Activated naive CD8-positive, alpha-beta T cell treated with anti-CD3 and anti-CD28 coated beads, Interleukin-2, amount 50 U/mL, for 24 hours (primary cell): ENCODE measurements around the gene NETO2.

Experiments used
- ATAC-seq: fragments of 150-1000 bp; cut with Tn5 transposase; one replicate; pipeline ENCODE4 v1.10.0; 2021
- DNase-seq: peaks from one replicate; pipeline ENCODE4 v3.0.0; 2021
- H3K27ac Mint-ChIP-seq: one replicate; pipeline ENCODE4 v1.8.0; 2021; ENCODE audit warnings: mild to moderate bottlenecking, mixed read lengths
- H3K27me3 Mint-ChIP-seq: one replicate; pipeline ENCODE4 v1.8.0; 2021; ENCODE audit warnings: mixed read lengths
- H3K36me3 Mint-ChIP-seq: one replicate; pipeline ENCODE4 v1.8.0; 2021; ENCODE audit warnings: low read depth, mixed read lengths
- H3K4me1 Mint-ChIP-seq: one replicate; pipeline ENCODE4 v1.8.0; 2021; ENCODE audit warnings: mixed read lengths
- H3K4me3 Mint-ChIP-seq: one replicate; pipeline ENCODE4 v1.8.0; 2021; ENCODE audit warnings: mild to moderate bottlenecking, moderate library complexity, mixed read lengths
- H3K9me3 Mint-ChIP-seq: one replicate; pipeline ENCODE4 v1.8.0; 2021; ENCODE audit warnings: mixed read lengths

NETO2 gene

GRCh38 chr16:47051031-47051430 lies 92.7 kb downstream of the NETO2 start:
- DNase-seq: no peak
- H3K4me3 Mint-ChIP-seq: no peak overlapping the region
- H3K9me3 Mint-ChIP-seq: no peaks in the 10 kb centered on the region
- H3K27me3 Mint-ChIP-seq: no peaks in the 10 kb centered on the region
- no peaks in the 10 kb centered on the region for H3K36me3 Mint-ChIP-seq
- ATAC-seq: no peak
- peaks cover 2% of the 10 kb centered on the region for H3K4me1 Mint-ChIP-seq
- H3K27ac Mint-ChIP-seq: no peak overlapping the region

GRCh38 chr16:47049901-47050583 lies 93.7 kb downstream of the NETO2 start:
- H3K9me3 Mint-ChIP-seq: no peaks in the 10 kb centered on the region
- H3K4me1 Mint-ChIP-seq: peaks cover 11% of the 10 kb centered on the region
- no peaks in the 10 kb centered on the region for H3K27me3 Mint-ChIP-seq
- ATAC-seq (no peak), DNase-seq (no peak)
- H3K36me3 Mint-ChIP-seq: no peaks in the 10 kb centered on the region
- no peak overlapping the region for H3K27ac Mint-ChIP-seq
- H3K4me3 Mint-ChIP-seq: no peak overlapping the region

GRCh38 chr16:47047524-47048203 lies 96.1 kb downstream of the NETO2 start:
- Mint-ChIP-seq H3K27me3 (no peaks in the 10 kb centered on the region), H3K9me3 (no peaks in the 10 kb centered on the region), H3K4me3 (no peak overlapping the region), H3K36me3 (no peaks in the 10 kb centered on the region), H3K27ac (no peak overlapping the region), H3K4me1 (peaks cover 14% of the 10 kb centered on the region)
- DNase-seq: no peak
- no peak for ATAC-seq

DNA sequence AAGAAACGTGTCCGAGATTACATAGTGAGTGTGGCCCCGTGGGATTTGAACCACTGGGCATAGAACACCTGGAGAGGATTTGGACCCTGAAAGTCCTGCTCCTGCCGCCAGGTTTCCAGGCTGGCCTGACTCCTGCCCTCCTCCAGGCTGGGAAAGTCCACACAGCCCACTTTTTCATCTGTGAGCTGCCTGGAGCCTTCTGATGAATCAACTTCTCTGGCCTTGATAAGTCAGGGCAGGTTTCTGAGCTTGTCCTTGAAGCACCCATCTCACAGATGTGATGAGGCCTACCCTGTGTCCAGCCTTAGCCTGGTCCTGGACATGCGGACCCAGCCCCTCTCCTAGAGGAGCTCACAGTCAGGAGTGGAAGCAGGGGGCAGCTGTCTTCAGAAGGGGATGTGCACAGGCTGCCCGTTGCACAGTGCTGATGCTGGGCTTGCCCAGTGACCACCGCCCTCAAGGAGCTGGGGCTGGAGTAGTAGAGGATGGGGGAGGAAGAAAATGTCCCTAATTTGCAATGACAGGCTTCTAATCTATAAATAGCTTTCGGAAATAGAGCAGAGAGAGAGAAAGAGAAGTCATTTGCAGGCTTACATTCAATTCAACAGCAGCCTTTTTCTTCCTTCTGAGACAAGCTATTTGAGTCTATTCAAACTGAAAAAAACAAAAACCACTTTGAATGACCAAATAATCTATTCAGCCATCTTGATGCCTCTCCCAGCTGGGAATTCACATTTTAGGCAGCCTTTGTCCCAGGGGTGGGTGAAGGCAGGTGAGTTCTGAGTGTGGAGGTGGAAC lies 96.8 kb downstream of the NETO2 start:
- Mint-ChIP-seq H3K4me1 (peaks cover 15% of the 10 kb centered on the region), H3K36me3 (no peaks in the 10 kb centered on the region), H3K9me3 (no peaks in the 10 kb centered on the region), H3K27me3 (peaks cover 2% of the 10 kb centered on the region), H3K27ac (no peak overlapping the region), H3K4me3 (no peak overlapping the region)
- DNase-seq: no peak
- ATAC-seq: no peak

DNA sequence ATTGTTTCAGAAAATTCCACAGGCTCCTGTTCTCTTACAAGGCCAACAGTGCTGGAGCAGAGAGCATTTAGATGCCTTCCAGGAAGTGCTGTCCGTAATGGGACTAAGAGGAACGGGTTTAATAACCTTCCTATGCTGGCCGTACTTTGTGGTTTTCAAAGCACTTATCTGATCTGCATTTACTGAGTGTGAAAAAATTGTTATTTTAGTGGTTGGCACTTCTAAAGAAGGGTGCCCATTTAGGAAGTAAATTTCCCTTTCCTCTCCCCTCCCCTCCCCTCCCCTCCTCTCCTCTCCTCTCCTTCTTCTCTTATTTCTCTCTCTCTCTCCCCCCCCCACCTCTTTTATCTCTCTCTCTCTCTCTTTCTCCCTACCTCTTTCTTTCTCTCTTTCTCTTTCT lies 98.3 kb downstream of the NETO2 start:
- no peaks in the 10 kb centered on the region for H3K9me3 Mint-ChIP-seq
- peaks cover 15% of the 10 kb centered on the region for H3K4me1 Mint-ChIP-seq
- no peak overlapping the region for H3K27ac Mint-ChIP-seq
- H3K36me3 Mint-ChIP-seq: no peaks in the 10 kb centered on the region
- ATAC-seq (no peak), DNase-seq (no peak)
- H3K4me3 Mint-ChIP-seq: no peak overlapping the region
- peaks cover 2% of the 10 kb centered on the region for H3K27me3 Mint-ChIP-seq

DNA sequence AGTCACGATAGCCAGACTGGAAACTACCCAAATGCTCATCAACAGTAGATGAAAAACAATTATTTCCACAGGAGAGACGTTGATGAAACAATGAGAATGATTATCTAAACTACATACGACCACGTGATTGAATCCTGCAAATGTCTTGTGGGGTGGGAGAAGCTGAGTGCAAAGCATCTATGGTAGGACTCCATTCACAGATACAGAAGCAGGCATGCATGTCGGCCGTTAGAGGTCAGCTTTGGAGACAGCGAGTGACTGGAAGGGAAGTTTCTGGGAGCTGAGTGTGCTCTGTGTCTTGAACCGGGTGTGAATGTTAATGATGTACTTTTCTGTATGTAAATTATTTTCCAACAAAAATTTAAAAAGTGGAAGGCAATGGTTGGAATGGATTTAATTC lies 98.7 kb downstream of the NETO2 start:
- no peaks in the 10 kb centered on the region for H3K36me3 Mint-ChIP-seq
- H3K27ac Mint-ChIP-seq: no peak overlapping the region
- no peaks in the 10 kb centered on the region for H3K9me3 Mint-ChIP-seq
- no peak overlapping the region for H3K4me3 Mint-ChIP-seq
- peaks cover 15% of the 10 kb centered on the region for H3K4me1 Mint-ChIP-seq
- H3K27me3 Mint-ChIP-seq: peaks cover 2% of the 10 kb centered on the region
- peak; percentile 20 for ATAC-seq
- DNase-seq: no peak

DNA sequence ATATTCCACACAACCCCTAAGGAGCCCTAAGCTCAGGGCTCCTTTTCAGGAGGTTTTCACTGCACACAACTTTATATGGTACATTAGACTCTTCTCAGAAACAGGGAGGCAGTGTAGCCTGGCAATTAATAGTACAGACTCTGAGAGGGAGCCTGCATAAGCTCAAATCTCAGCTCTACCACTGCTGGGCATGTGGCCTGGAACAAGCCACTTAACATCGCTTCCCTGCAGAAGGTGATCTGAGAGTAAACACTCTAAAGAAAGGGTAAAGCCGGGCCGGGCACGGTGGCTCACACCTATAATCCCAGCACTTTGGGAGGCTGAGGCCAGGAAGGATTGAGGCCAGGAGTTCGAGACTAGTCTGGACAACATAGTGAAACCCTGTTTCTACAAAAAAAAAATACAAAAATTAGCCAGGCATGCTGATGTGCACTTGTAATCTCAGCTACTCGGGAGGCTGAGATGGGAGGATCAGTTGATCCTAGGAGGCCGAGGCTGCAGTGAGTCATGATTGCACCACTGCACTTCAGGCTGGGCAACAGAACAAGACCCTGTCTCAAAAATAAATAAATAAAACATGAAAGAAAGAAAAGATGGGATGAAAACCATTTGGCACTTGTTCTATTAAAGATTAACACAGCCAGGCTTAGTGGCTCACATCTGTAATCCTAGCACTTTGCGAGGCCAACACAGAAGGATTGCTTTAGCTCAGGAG lies 99.6 kb downstream of the NETO2 start:
- Mint-ChIP-seq H3K4me1 (peaks cover 15% of the 10 kb centered on the region), H3K27me3 (peaks cover 5% of the 10 kb centered on the region), H3K27ac (no peak overlapping the region), H3K9me3 (no peaks in the 10 kb centered on the region), H3K4me3 (no peak overlapping the region), H3K36me3 (no peaks in the 10 kb centered on the region)
- no peak for ATAC-seq
- no peak for DNase-seq

DNA sequence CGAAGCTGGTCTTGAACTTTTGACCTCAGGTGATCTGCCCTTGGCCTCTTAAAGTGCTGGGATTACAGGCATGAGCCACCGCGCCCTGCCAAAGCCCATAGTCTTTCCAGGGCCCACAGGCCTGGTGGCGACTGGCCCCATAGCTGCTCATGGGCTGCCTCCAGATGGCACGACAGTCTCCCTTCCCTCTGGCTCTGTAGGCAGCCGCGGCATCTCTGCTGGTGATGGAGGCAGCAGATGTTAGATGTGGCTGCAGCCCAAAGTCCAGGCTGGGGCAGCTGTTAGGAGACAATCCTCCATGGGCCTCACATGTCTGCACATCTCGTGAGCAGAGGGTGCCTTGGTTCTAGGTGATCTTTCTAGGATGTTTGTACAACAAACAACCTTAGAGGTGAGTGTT lies 100.5 kb downstream of the NETO2 start:
- peaks cover 17% of the 10 kb centered on the region for H3K4me1 Mint-ChIP-seq
- no peak overlapping the region for H3K27ac Mint-ChIP-seq
- ATAC-seq (no peak), DNase-seq (no peak)
- H3K27me3 Mint-ChIP-seq: peaks cover 7% of the 10 kb centered on the region
- no peak overlapping the region for H3K4me3 Mint-ChIP-seq
- no peaks in the 10 kb centered on the region for H3K9me3 Mint-ChIP-seq
- no peaks in the 10 kb centered on the region for H3K36me3 Mint-ChIP-seq

DNA sequence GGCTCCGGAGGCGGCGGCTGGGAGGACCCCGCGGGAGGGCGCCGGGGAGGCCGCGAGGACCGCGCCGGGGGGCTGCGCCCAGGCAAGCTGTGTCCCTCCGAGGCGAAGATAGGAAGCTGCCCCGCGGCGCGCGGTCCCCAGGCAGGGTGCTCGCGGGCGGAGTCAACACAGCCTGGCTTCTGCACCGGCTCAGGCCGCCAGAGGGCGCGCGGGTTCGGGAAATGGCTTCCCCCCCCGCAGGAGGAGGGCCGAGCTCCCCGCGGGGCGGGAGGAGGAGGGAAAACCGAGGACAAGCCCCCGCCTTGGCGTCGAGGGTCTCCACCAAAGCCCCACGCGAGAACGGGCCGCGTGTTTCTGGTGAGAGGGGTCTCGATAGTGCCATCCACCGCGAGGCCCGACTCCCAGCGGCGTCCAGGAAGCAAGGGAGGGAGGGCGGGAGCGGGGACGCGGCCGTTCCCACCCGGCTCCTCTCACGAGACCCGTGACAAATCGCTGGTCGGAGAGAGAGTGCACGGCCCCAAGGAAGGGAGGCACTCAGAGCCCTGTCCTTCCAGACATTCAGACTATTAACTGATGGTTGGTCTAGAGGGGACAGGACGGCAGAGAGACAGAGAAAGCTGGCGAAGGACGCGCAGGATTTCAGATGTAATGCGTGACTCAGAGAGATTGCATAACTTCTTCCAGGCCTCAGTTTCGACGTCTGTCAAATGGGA lies 105.8 kb downstream of the NETO2 start:
- Mint-ChIP-seq H3K4me1 (peaks cover 5% of the 10 kb centered on the region), H3K4me3 (peak overlapping the region; percentile 69), H3K9me3 (no peaks in the 10 kb centered on the region), H3K36me3 (no peaks in the 10 kb centered on the region), H3K27ac (no peak overlapping the region), H3K27me3 (peaks cover 17% of the 10 kb centered on the region)
- DNase-seq (peak; percentile 95), ATAC-seq (peak; percentile 97)

- Mint-ChIP-seq H3K27me3 (peaks cover 15% of the 10 kb centered on the region), H3K9me3 (no peaks in the 10 kb centered on the region), H3K4me1 (peaks cover 4% of the 10 kb centered on the region), H3K4me3 (peak overlapping the region; percentile 69), H3K36me3 (no peaks in the 10 kb centered on the region), H3K27ac (no peak overlapping the region)
- ATAC-seq (peak; percentile 38), DNase-seq (peak; percentile 39)
Measured at GRCh38 chr16:47037396-47037745, 106.4 kb downstream of the NETO2 start.

GRCh38 chr16:47036201-47036600 lies 107.5 kb downstream of the NETO2 start:
- Mint-ChIP-seq H3K36me3 (no peaks in the 10 kb centered on the region), H3K27ac (no peak overlapping the region), H3K9me3 (no peaks in the 10 kb centered on the region), H3K4me1 (peaks cover 4% of the 10 kb centered on the region), H3K27me3 (peaks cover 15% of the 10 kb centered on the region), H3K4me3 (no peak overlapping the region)
- DNase-seq (no peak), ATAC-seq (no peak)

DNA sequence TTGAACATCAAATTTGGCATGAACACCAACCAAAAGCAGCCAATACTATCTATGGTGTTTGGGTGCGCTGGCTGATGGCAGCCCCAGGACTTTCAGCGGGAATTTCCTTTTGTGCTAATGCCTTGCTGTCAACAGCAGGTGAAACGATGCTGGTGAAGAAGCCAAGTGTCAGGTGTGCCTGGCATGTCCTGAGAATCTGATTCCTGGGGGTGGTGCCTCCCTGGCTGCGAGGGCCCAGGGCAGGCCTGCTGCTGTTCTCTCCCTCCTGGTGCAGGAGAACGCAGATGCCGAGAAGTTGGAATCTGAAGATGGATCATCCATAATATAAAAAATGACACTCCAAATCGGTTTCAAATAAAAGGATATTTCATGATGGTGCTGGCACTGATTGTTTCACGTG lies 108.3 kb downstream of the NETO2 start:
- H3K9me3 Mint-ChIP-seq: no peaks in the 10 kb centered on the region
- peaks cover 15% of the 10 kb centered on the region for H3K27me3 Mint-ChIP-seq
- no peak for DNase-seq
- H3K4me3 Mint-ChIP-seq: no peak overlapping the region
- H3K4me1 Mint-ChIP-seq: peaks cover 4% of the 10 kb centered on the region
- H3K27ac Mint-ChIP-seq: no peak overlapping the region
- no peak for ATAC-seq
- H3K36me3 Mint-ChIP-seq: no peaks in the 10 kb centered on the region

- no peak for ATAC-seq
- H3K4me3 Mint-ChIP-seq: no peak overlapping the region
- no peaks in the 10 kb centered on the region for H3K9me3 Mint-ChIP-seq
- peaks cover 4% of the 10 kb centered on the region for H3K4me1 Mint-ChIP-seq
- H3K36me3 Mint-ChIP-seq: no peaks in the 10 kb centered on the region
- no peak for DNase-seq
- H3K27ac Mint-ChIP-seq: no peak overlapping the region
- peaks cover 15% of the 10 kb centered on the region for H3K27me3 Mint-ChIP-seq
Measured at GRCh38 chr16:47034455-47034854, 109.3 kb downstream of the NETO2 start.

GRCh38 chr16:47033176-47033575 lies 110.6 kb downstream of the NETO2 start:
- Mint-ChIP-seq H3K4me3 (no peak overlapping the region), H3K36me3 (no peaks in the 10 kb centered on the region), H3K27ac (no peak overlapping the region), H3K27me3 (peaks cover 10% of the 10 kb centered on the region), H3K4me1 (peaks cover 2% of the 10 kb centered on the region), H3K9me3 (no peaks in the 10 kb centered on the region)
- DNase-seq (no peak), ATAC-seq (no peak)
